Peyer's patch (tissue), 4 donors: ENCODE measurements around the gene THAP11.

ENCODE experiments used
- CTCF ChIP-seq, 6 experiments: fragments of 450-650 bp in 4 of 6; fragments of 200-600 bp in 2 of 6; sonication (generic) in 1 of 6; IDR thresholded peaks; one replicate each; pipeline ENCODE4 v1.5.1; 2017 to 2019; ENCODE audit warnings: antibody characterized with exemption in 6 of 6, mild to moderate bottlenecking in 3 of 6, moderate library complexity in 1 of 6
- POLR2A ChIP-seq, 2 donors: fragments of 450-650 bp; IDR thresholded peaks; one replicate each; pipeline ENCODE4 v1.5.1; 2017; ENCODE audit warnings: antibody characterized with exemption in 2 of 2, mild to moderate bottlenecking in 2 of 2, moderate library complexity in 2 of 2

- TF ChIP-seq POLR2A (IDR thresholded peaks at IDR 0.05) (no peak), CTCF (IDR thresholded peaks at IDR 0.05) (no peak)
Measured at GRCh38 chr16:67803894-67804293, 38.2 kb upstream of the THAP11 start.
